ENCODE data around the gene CLPTM1L. TPM values are rescaled to one million over a fixed set of nuclear protein-coding genes. Genes with fewer than 3 reads are reported as not detected.

Gene CLPTM1L
- total and polyA plus RNA-seq, 9 of the 15 experiments (the other 6 are each of a cell fraction or from before 2014, with no cell fraction given): 3.5 to 217 (median 177) TPM

GRCh38 chr5:1292846-1293415, 52.0 kb downstream of the CLPTM1L start:
- Histone ChIP-seq H3K36me3 (ENCODE audit: control insufficient read depth, insufficient read depth, low read length) (no peaks in the 10 kb centered on the region), H3K27me3 (ENCODE audit: control insufficient read depth in 2 of 2, insufficient read depth in 2 of 2, low read length in 2 of 2) (peaks cover 11 to 52% of the 10 kb centered on the region in 2 experiments), H3K9ac (ENCODE audit: insufficient read depth in 1 of 2, low read depth in 2 of 2, low read length in 2 of 2) (no peak overlapping the region; a peak in 1 of 4 replicates), H3K9me3 (replicated peaks; ENCODE audit: control insufficient read depth, insufficient read depth, low read depth, low read length) (no peaks in the 10 kb centered on the region), H4K20me1 (replicated peaks; ENCODE audit: control insufficient read depth, insufficient read depth, low read length) (peaks cover 9% of the 10 kb centered on the region; the same call in 1 of the 2 replicates), H3K4me1 (replicated peaks in 1 of 2; ENCODE audit: control insufficient read depth in 2 of 2, insufficient read depth in 2 of 2, low read length in 2 of 2) (peaks cover 0 to 60% of the 10 kb centered on the region in 2 experiments; a peak in 2 of 5 replicates), H3K27ac (ENCODE audit: extremely low read depth, low read depth, low read length) (no peak overlapping the region), H3K79me2 (ENCODE audit: control insufficient read depth, insufficient read depth, low read length) (no peaks in the 10 kb centered on the region), H3K4me3 (no peak overlapping the region), H2AFZ (ENCODE audit: low read depth, low read length) (no peak overlapping the region), H3K9me1 (ENCODE audit: control insufficient read depth, insufficient read depth, low read length) (no peaks in the 10 kb centered on the region), H3K4me2 (ENCODE audit: insufficient read depth, low read length) (no peak overlapping the region)
- POLR2A ChIA-PET: interaction anchor here (1.2 kb wide), 1 partner anchor 17 kb away, joined by 5 read pairs; no protein-coding TSS in a partner anchor
- ATAC-seq: no peak
- intact Hi-C loops (cut with micrococcal nuclease): no loop called here
- 23% methylated on average over 27 of the region's 30 CpGs for WGBS (ENCODE audit: insufficient coverage, low coverage, missing lambda C conversion rate)
- TF ChIP-seq GABPA (tag; conservative IDR thresholded peaks at IDR 0.05; ENCODE audit: low read depth) (no peak), USF1 (CRISPR knock-in tag; IDR thresholded peaks at IDR 0.05) (0 out of 2 replicates have a peak, but pooled peaks have one; percentile 36), CXXC5 (CRISPR knock-in tag; IDR thresholded peaks at IDR 0.05) (no peak), POLR3A (IDR thresholded peaks at IDR 0.05; ENCODE audit: borderline replicate concordance, extremely low read depth, insufficient read depth, insufficient read length) (no peak), USF2 (CRISPR knock-in tag; IDR thresholded peaks at IDR 0.05) (peak; percentile 27; the same call in 1 of the 2 replicates)
- CTCF ChIA-PET (ENCODE audit: low intra/inter-chr PET ratio): no interaction called here
- no peak for DNase-seq (ENCODE audit: extremely low read depth in 1 of 4, low spot score in 3 of 4)
- no peak for FAIRE-seq
- BruUV-seq (replicated peaks): no TSS peak
- in situ Hi-C loops (cut with MboI): no loop called here

Data from K562 (cell line).